ENCODE data around the gene ERAS.
"Not testable (repeated sequence)": the region's sequence is repeated elsewhere in the genome, so short reads cannot be mapped to it uniquely, and the experiment has no call there.

ERAS gene

GRCh38 chrX:48831136-48831908, 5.0 kb downstream of the ERAS start:
- no peak for DNase-seq (ENCODE audit: extremely low read depth in 1 of 2, low read depth in 1 of 2)

DNA sequence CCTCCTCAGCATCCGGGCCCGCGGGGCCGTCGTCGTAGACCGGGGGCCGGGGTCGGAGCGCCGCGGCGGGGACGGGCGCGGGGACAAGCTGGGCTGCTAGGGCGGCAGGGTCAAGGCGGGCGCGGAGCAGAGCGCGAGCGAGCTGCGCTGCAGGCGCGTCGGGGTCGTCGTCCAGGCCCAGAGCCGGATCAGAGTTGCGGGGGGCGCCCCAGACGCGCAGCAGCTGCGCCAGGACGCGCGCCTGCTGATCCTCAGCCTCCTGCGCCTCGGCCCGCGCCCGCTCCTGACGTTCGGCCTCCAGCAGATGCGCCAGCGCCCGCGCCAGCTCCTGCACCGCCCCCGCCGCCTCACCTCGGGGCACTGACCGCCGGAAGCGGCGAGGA, 5.6 kb downstream of the ERAS start:
- DNase-seq (ENCODE audit: extremely low read depth in 1 of 2, low read depth in 1 of 2), result no peak

DNA sequence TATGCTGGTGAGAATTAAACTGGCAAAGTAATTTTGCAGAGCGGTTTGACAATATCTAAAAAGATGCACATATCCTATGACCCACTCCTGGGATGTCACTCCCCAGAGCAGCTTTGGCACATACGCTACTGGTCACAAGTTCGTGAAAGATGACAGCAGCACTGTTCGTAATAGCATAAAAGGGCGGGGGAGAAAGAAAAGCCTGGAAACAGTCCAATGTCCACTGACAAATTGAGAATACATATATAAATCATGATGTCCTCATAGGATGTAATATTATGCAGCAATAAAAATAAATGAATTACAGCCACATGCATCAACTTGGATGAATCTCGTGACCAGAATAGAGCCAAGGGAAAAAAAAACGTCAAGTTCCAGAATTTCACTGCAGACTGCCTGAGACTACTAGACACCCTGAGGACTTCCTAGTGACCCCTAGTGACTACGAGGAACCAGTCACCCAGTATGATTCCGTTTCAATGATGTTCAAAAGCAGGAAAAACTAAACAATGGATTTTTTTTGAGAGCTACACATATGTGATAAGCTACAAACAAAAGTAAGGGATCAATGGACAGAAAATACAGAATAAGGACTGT, 7.3 kb downstream of the ERAS start:
- no peak for DNase-seq (ENCODE audit: extremely low read depth in 1 of 2, low read depth in 1 of 2)

GRCh38 chrX:48834383-48834709, 8.0 kb downstream of the ERAS start:
- no peak for DNase-seq (ENCODE audit: extremely low read depth in 1 of 2, low read depth in 1 of 2)

DNA sequence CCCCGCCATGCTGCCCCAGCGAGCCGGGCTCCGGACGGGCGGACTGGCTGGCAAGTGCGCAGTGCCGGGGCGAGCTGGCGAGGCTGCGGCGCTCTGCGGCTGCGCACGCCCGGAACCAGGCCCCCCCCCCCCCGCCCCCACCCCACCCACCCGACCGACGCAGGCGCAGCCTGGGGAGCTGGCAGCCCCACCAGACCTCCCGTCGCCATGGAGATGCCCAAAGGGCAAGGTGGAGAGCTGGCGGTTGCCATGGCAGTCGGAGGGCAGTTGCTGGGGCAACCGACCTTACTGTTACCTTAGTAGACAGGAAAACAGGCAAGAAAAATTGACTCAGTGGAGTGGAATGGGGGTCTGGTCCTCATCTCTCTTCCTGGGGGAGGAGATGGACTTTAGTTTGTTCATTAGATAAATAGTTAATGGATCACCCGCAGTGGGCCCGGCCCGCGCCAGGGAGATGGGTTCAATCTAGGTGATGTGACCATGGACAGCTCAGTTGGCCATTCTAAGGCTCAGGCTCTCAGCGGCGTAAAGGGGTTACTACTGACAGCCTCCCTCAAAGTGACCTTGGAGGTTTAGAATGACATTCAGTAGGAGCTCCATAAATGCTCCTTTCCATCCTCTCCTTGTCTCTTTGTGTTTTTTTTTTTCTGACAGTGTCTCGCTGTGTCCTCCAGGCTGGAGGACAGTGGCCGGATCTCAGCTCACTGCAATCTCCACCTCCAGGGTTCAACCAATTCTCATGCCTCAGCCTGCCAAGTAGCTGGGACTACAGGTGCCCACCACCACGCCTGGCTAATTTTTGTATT, 9.4 kb downstream of the ERAS start, which contains the start of gene PCSK1N:
Gene PCSK1N, minus strand, starts transcription at position 87 of the 806 bp plus-strand sequence. Its CDS starts 78 bp downstream, at position 9.
- DNase-seq (ENCODE audit: extremely low read depth in 1 of 2, low read depth in 1 of 2), result no peak

DNA sequence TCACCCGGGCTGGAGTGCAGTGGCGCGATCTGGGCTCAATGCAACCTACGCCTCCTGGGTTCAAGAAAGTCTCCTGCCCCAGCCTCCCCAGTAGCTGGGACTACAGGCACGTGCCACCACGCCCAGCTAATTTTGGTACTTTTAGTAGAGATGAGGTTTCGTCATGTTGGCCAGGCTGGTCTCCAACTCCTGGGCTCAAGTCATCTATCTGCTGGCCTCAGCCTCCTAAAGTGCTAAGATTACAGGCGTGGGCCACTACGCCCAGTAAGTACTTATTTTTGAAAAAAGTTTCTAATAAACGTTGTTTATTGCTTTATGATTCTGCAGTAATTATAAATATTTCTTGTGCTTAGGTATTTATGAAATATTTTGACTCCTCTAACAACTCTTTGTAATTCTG, 13.4 kb downstream of the ERAS start:
- no peak for DNase-seq (ENCODE audit: extremely low read depth in 1 of 2, low read depth in 1 of 2)

GRCh38 chrX:48848847-48849246, 22.5 kb downstream of the ERAS start:
- DNase-seq (ENCODE audit: extremely low read depth in 1 of 2, low read depth in 1 of 2), result no peak

GRCh38 chrX:48852857-48853256, 26.5 kb downstream of the ERAS start:
- no peak for DNase-seq (ENCODE audit: extremely low read depth in 1 of 2, low read depth in 1 of 2)

DNA sequence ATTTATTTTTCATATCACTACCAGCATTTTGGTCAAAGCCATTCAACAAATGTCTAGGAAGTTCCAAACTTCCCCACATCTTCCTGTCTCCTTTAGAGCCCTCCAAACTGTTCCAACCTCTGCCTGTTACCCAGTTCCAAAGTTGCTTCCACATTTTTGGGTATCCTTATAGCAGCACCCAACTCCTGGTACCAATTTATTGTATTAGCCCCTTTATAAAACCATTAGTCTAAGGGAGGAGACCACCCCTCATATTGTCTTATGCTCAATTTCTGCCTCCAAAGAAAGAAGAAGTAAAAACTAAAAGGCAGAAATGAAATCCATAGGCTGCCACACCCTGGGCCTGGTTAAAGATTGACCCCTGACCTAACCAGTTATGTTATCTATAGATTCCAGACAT, 27.2 kb downstream of the ERAS start:
- DNase-seq (ENCODE audit: extremely low read depth in 1 of 2, low read depth in 1 of 2), result not testable (repeated sequence)

GRCh38 chrX:48854121-48854804, 27.9 kb downstream of the ERAS start:
- DNase-seq (ENCODE audit: extremely low read depth in 1 of 2, low read depth in 1 of 2), result not testable (repeated sequence)

DNA sequence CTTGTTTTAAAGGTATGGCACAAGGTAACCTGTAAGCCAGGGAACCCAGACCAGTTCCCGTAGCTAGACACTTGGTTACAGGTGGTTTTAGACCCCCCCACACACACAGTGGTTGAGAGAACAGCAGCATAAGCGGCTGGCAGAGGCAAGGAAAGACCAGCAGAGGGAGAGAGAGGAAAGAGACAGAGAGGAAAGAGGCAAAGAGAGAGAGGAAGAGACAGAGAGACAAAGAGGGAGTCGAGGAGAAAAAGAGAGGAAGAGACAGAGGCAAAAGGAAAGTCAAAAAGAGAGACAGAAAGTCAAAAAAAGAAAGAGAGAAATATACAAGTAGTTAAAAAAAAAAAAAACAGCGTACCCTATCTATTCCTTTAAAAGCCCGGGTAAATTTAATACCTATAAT, 28.6 kb downstream of the ERAS start:
- no peak for DNase-seq (ENCODE audit: extremely low read depth in 1 of 2, low read depth in 1 of 2)

DNA sequence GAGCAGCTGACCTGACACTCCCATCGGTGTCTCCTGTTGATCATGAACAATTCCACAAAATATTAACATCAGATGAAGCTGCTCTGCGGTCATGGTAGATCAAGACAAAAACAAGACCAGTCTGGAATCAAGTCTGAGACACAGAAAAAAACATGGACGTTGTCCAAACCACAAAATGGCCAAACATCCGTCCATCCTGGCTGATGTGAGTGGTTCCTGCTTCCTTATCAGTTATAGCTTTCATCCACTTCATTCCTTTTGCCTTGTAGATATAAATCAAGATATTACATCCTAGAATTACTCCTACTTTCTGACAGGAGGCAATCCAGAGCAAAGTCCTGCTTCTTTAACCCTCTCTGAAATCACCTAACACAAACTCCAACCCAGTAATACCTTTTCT, 37.9 kb downstream of the ERAS start:
- DNase-seq (ENCODE audit: extremely low read depth in 1 of 2, low read depth in 1 of 2), result no peak

GRCh38 chrX:48872017-48872416, 45.7 kb downstream of the ERAS start:
- not testable (repeated sequence) for DNase-seq (ENCODE audit: extremely low read depth in 1 of 2, low read depth in 1 of 2)

DNA sequence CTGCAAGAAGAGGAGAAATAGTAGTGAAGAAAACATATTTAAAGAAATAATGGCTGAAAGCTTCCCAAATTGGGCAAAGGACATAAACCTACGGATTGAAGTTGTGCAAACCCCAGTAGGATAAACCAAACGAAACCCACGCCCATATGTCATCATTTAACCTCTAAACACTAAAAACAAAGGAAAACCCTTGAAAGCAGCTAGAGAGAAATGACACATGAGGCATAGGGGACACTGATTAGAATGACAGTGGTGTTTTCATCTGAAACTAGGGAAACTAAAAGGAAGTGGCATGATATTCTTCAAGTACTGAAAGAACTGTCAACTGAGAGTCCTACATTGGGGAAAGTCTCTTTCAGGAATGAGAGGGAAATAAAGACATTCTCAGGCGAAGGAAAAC, 50.6 kb downstream of the ERAS start:
- DNase-seq (ENCODE audit: extremely low read depth in 1 of 2, low read depth in 1 of 2), result not testable (repeated sequence)
